Neutrophil (primary cell): ENCODE results near the gene CHCHD6.

ENCODE experiments used
- H3K27ac ChIP-seq: fragments of 200-600 bp; sonication (generic); 2 replicates; pipeline ENCODE4 v1.5.1; 2016; ENCODE audit warnings: mild to moderate bottlenecking, moderate library complexity
- H3K27me3 ChIP-seq: fragments of 200-600 bp; sonication (generic); 2 replicates; pipeline ENCODE4 v1.6.0; 2016; ENCODE audit warnings: mild to moderate bottlenecking
- H3K36me3 ChIP-seq: fragments of 200-600 bp; sonication (generic); 2 replicates; pipeline ENCODE4 v1.5.1; 2017
- H3K4me1 ChIP-seq, 2 experiments: fragments of 200-600 bp in 1 of 2; sonication (generic) in 1 of 2; 1 replicate in 1 of 2; 2 replicates in 1 of 2; pipeline versions ENCODE4 v1.5.1 to v1.6.1; 2013 to 2016; ENCODE audit warnings: low read depth in 1 of 2, low read length in 1 of 2, mild to moderate bottlenecking in 1 of 2, moderate library complexity in 1 of 2; ENCODE audit not compliant: control insufficient read depth in 1 of 2, insufficient read depth in 1 of 2
- H3K4me3 ChIP-seq, 2 experiments: fragments of 200-600 bp in 1 of 2; sonication (generic) in 1 of 2; 1 replicate in 1 of 2; 2 replicates in 1 of 2; pipeline ENCODE4 v1.5.1; 2013 to 2016; ENCODE audit warnings: low read depth in 1 of 2, low read length in 1 of 2, mild to moderate bottlenecking in 1 of 2, moderate library complexity in 1 of 2
- H3K9me3 ChIP-seq: fragments of 200-600 bp; sonication (generic); 2 replicates; pipeline ENCODE4 v1.5.1; 2016
- CTCF ChIP-seq: fragments of 200-600 bp; sonication (generic); IDR thresholded peaks from 2 replicates; pipeline ENCODE4 v1.5.1; 2016; ENCODE audit warnings: antibody characterized with exemption

The CHCHD6 gene

GRCh38 chr3:126743350-126743749, 39.3 kb downstream of the CHCHD6 start:
- no peaks in the 10 kb centered on the region for H3K36me3 ChIP-seq
- no peak overlapping the region for H3K27ac ChIP-seq
- TF ChIP-seq CTCF: no peak
- no peaks in the 10 kb centered on the region for H3K9me3 ChIP-seq
- no peaks in the 10 kb centered on the region for H3K27me3 ChIP-seq
- no peak overlapping the region for H3K4me3 ChIP-seq
- no peaks in the 10 kb centered on the region for H3K4me1 ChIP-seq

- Histone ChIP-seq H3K27me3 (no peaks in the 10 kb centered on the region), H3K36me3 (no peaks in the 10 kb centered on the region), H3K4me1 (no peaks in the 10 kb centered on the region), H3K27ac (no peak overlapping the region), H3K9me3 (no peaks in the 10 kb centered on the region), H3K4me3 (no peak overlapping the region)
- TF ChIP-seq CTCF: no peak
Observed at GRCh38 chr3:126743781-126744180, 39.7 kb downstream of the CHCHD6 start.

GRCh38 chr3:126745760-126746394, 41.8 kb downstream of the CHCHD6 start:
- Histone ChIP-seq H3K36me3 (no peaks in the 10 kb centered on the region), H3K4me1 (no peaks in the 10 kb centered on the region), H3K27ac (no peak overlapping the region), H3K27me3 (no peaks in the 10 kb centered on the region), H3K9me3 (no peaks in the 10 kb centered on the region), H3K4me3 (no peak overlapping the region)
- TF ChIP-seq CTCF: no peak

- H3K9me3 ChIP-seq: no peaks in the 10 kb centered on the region
- no peaks in the 10 kb centered on the region for H3K27me3 ChIP-seq
- H3K27ac ChIP-seq: no peak overlapping the region
- H3K4me3 ChIP-seq: no peak overlapping the region
- no peaks in the 10 kb centered on the region for H3K36me3 ChIP-seq
- TF ChIP-seq CTCF: no peak
- no peaks in the 10 kb centered on the region for H3K4me1 ChIP-seq
Observed at GRCh38 chr3:126746395-126747177, 42.5 kb downstream of the CHCHD6 start.

GRCh38 chr3:126747768-126748167, 43.7 kb downstream of the CHCHD6 start:
- Histone ChIP-seq H3K4me3 (no peak overlapping the region), H3K4me1 (no peaks in the 10 kb centered on the region), H3K27ac (no peak overlapping the region), H3K27me3 (no peaks in the 10 kb centered on the region), H3K9me3 (no peaks in the 10 kb centered on the region), H3K36me3 (no peaks in the 10 kb centered on the region)
- TF ChIP-seq CTCF: no peak
